Measurements from ENCODE around the gene PSMD5.

PSMD5 gene

GRCh38 chr9:120855827-120856670 is 13.3 kb upstream of the PSMD5 start:
- no peak for DNase-seq (ENCODE audit: low read depth)

GRCh38 chr9:120854596-120855327 is 12.0 kb upstream of the PSMD5 start:
- no peak for DNase-seq (ENCODE audit: low read depth)

GRCh38 chr9:120853198-120853597 is 10.5 kb upstream of the PSMD5 start:
- DNase-seq (ENCODE audit: low read depth), result no peak

- no peak for DNase-seq (ENCODE audit: low read depth)
Observed at GRCh38 chr9:120852240-120853010, 9.7 kb upstream of the PSMD5 start.

GRCh38 chr9:120851449-120851848 is 8.7 kb upstream of the PSMD5 start:
- DNase-seq (ENCODE audit: low read depth), result no peak

- no peak for DNase-seq (ENCODE audit: low read depth)
Observed at GRCh38 chr9:120850315-120850714, 7.6 kb upstream of the PSMD5 start.

GRCh38 chr9:120846906-120847305 is 4.2 kb upstream of the PSMD5 start:
- DNase-seq (ENCODE audit: low read depth), result no peak

GRCh38 chr9:120846251-120846889 is 3.6 kb upstream of the PSMD5 start:
- no peak for DNase-seq (ENCODE audit: low read depth)

- DNase-seq (ENCODE audit: low read depth), result no peak
Observed at GRCh38 chr9:120845255-120845654, 2.5 kb upstream of the PSMD5 start.

GRCh38 chr9:120841930-120842684 is 615 bp downstream of the PSMD5 start:
- no peak for DNase-seq (ENCODE audit: low read depth)

- DNase-seq (ENCODE audit: low read depth), result no peak
Observed at GRCh38 chr9:120839146-120839545, 3.6 kb downstream of the PSMD5 start.

- no peak for DNase-seq (ENCODE audit: low read depth)
Observed at GRCh38 chr9:120837921-120838320, 4.8 kb downstream of the PSMD5 start.

GRCh38 chr9:120833325-120833724 is 9.4 kb downstream of the PSMD5 start:
- DNase-seq (ENCODE audit: low read depth), result no peak

GRCh38 chr9:120832807-120833206 is 9.9 kb downstream of the PSMD5 start:
- DNase-seq (ENCODE audit: low read depth), result no peak

GRCh38 chr9:120830865-120831264 is 11.9 kb downstream of the PSMD5 start:
- no peak for DNase-seq (ENCODE audit: low read depth)

- no peak for DNase-seq (ENCODE audit: low read depth)
Observed at GRCh38 chr9:120830151-120830550, 12.6 kb downstream of the PSMD5 start.

- DNase-seq (ENCODE audit: low read depth), result no peak
Observed at GRCh38 chr9:120829650-120830049, 13.1 kb downstream of the PSMD5 start.

GRCh38 chr9:120820095-120820494 is 22.6 kb downstream of the PSMD5 start:
- DNase-seq (ENCODE audit: low read depth), result no peak

- no peak for DNase-seq (ENCODE audit: low read depth)
Observed at GRCh38 chr9:120818595-120818994, 24.1 kb downstream of the PSMD5 start.

- no peak for DNase-seq (ENCODE audit: low read depth)
Observed at GRCh38 chr9:120815075-120815474, 27.6 kb downstream of the PSMD5 start.

GRCh38 chr9:120808931-120809330 is 33.8 kb downstream of the PSMD5 start:
- no peak for DNase-seq (ENCODE audit: low read depth)

Data from T follicular helper cell (primary cell).